Fibroblast of lung (primary cell): Measurements from ENCODE around the gene STX1B.

Experiments used
- EZH2 ChIP-seq: IDR thresholded peaks from 2 replicates; pipeline ENCODE4 v1.5.1; 2012; ENCODE audit warnings: low read length, control low read depth, mild to moderate bottlenecking; ENCODE audit errors: missing control alignments
- TF ChIP-seq, protein P1 (sequence below), 2 donors: IDR thresholded peaks in 1 of 2; conservative IDR thresholded peaks in 1 of 2; 1 replicate in 1 of 2; 2 replicates in 1 of 2; pipeline ENCODE4 v1.5.1; 2011 to 2012; ENCODE audit warnings: low read length in 2 of 2, control low read depth in 1 of 2, inconsistent platforms in 1 of 2, low read depth in 1 of 2, mild to moderate bottlenecking in 1 of 2

DNA sequence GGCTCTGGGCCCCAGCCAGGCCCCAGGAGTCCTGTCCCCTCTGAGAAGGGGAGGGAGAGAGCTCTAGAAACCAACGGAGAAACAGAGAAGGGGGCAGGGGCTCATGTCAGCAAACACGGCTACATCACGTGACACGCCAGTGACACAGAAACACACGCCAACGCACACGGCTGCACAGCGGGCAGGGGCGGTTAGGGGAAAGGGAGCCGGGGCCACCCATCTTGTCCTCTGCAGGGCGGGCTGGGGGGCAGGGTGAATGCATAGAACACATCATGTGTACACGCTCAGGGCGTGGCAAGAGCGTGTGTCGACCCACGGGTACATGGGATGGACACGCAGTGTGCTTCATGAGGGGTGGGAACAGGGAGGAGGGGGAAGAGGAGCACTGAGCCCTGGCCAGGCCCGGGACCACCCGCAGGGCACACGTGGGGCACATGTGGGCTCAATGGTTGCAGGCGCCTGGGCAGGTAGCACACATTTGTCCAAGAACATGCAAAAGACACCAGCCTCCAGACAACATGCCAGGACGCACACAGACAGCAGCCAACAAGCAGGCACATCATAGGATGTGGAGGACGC is 20.9 kb downstream of the STX1B start:
- no peak for TF ChIP-seq EZH2
- TF ChIP-seq, protein P1, sequence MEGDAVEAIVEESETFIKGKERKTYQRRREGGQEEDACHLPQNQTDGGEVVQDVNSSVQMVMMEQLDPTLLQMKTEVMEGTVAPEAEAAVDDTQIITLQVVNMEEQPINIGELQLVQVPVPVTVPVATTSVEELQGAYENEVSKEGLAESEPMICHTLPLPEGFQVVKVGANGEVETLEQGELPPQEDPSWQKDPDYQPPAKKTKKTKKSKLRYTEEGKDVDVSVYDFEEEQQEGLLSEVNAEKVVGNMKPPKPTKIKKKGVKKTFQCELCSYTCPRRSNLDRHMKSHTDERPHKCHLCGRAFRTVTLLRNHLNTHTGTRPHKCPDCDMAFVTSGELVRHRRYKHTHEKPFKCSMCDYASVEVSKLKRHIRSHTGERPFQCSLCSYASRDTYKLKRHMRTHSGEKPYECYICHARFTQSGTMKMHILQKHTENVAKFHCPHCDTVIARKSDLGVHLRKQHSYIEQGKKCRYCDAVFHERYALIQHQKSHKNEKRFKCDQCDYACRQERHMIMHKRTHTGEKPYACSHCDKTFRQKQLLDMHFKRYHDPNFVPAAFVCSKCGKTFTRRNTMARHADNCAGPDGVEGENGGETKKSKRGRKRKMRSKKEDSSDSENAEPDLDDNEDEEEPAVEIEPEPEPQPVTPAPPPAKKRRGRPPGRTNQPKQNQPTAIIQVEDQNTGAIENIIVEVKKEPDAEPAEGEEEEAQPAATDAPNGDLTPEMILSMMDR (conservative IDR thresholded peaks at IDR 0.05 in 1 of 2, IDR thresholded peaks at IDR 0.05 in 1 of 2; ENCODE audit: low read depth in 1 of 2, low read length in 2 of 2) = no peak
